GM21528 (cell line): ENCODE data around the gene FRMPD1.

ENCODE experiments used
- ATAC-seq: cut with Tn5 transposase; IDR thresholded peaks from one replicate; pipeline ENCODE4 v1.9.1; 2021; ENCODE audit warnings: mild to moderate bottlenecking, moderate library complexity; ENCODE audit not compliant: unreplicated experiment, low FRiP score

The FRMPD1 gene

DNA sequence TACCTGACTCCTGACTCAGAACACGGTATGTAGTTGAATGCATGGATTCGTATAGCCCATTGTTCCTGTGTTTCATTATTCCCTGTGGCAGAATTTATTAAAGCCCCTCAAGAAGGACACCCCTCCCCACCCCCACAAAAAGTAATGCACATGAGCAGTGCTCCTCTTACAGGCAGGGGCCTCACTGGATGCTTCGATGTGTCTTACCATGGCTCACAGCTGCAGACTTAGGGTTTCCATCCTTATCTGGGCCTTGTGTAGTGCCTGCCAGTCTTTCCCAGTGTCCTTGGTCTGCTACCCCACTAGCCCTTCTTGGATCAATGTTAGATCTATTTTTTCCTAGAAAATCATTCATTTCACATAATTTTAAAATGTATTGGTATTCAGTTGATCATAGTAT, 119.2 kb downstream of the FRMPD1 start:
- no peak for ATAC-seq

DNA sequence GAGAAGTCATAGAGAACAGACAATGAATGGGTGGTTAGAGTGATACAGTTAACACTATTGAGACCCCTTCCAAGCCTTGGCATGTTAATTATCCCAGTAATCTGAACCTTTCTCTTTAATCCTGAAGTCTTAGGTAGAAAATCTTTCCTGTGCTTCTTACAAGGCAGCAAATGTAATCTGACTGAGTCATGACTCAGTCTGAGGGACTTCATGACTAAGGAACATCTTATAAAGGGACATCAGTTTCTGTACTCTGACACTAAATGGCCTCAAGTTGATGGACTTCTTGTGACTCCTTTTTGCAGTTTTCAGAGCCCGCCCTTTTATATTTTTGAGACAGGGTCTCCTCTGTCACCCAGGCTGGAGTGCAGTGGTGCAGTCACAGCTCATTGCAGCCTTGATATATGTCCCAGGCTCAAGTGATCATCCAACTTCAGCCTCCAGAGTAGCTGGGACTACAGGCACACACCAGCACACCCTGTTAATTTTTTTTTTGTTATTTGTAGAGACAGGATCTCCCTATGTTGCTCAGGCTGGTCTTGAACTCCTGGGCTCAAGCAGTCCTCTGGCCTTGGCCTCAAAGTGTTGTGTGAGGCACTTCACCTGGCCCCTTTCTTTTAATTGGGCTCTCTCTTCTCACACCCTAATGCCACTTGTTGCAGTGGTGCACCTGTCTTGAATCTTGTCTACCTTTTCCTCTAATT, 124.6 kb downstream of the FRMPD1 start:
- ATAC-seq: no peak

GRCh38 chr9:37776328-37776727, 125.6 kb downstream of the FRMPD1 start:
- no peak for ATAC-seq

- no peak for ATAC-seq
Observed at GRCh38 chr9:37778534-37778933, 127.8 kb downstream of the FRMPD1 start.

DNA sequence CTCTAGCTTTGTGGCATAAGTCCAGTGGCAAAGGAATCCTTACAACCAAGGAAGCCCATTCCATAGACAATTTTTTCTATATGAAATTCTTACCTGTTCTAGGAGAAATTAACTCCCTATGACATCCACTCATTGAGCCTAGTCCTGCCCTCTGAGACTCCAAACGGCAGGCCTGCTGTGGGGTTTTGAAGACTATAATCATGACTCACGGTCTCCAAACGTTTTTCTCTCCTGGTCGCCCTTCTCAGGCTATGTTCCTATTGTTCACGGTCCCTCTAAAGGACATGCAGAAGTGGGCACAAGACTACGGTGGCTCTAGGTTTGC, 133.5 kb downstream of the FRMPD1 start:
- no peak for ATAC-seq

DNA sequence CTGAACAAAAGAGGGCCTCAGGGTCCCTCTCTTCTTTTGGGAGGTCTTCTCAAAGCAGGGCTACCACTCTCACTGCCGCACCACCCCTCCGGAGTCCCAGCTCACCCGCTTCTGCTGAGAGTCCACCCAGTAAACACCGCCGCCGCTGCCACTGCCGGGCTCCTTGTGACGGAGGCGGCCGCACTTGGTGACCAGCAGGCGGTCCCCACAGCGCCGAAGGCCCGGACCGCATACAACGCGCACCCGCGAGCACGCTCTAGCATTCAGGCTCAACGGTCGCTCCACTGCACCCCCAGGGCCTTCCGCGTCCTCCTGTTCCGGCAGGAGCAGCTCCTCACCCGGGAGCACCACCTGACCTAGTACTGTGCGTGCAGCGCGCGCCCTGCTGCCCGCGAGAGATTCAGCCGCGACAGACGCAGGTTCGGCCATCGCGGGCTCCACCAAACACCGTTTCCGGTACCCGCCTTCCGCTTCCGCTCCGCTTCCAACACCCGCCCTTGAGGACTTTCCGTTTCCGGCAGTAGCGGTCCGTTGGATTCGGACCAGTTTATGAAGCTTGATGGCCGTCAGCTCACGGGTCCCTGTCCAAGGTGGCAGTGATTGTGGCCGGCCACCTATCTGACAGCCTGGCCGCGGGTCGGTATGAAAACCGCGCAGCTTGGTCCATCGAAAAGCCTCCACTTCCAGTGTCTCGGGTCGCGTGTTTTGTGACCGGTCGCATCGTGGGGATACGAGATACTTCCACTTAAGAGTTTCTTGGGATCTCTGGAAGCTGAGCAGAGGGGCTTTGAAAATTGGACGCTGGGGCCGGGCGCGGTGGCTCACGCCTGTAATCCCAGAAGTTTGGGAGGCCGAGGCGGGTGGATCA, 134.1 kb downstream of the FRMPD1 start, which contains the start of gene EXOSC3:
Gene EXOSC3 (minus strand): TSS at position 449 of the 868 bp plus-strand sequence. CDS start 20 bp downstream, at position 429.
- peak; percentile 87 for ATAC-seq

DNA sequence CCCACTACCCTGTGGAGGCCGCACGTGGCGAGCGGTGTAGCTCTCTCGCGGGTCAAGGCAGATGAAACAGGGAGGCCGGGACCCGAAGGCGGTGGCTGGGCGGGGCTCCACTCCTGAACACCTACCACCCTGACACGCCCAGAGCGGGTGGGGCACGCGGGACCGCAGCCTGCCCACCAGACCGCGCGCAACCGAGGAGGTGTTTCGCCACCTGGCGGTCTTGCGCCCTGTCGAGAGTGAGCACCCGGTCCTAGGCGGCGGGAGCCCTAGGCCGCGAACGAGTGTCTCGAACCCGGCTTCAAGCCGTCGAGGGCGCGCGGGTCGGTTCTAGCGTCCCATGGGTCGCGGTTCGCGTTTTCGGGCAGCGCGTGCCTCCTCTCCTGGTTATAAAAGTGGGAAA, 136.3 kb downstream of the FRMPD1 start:
- ATAC-seq: no peak

- no peak for ATAC-seq
Observed at GRCh38 chr9:37788332-37788731, 137.6 kb downstream of the FRMPD1 start.

GRCh38 chr9:37790096-37790495, 139.3 kb downstream of the FRMPD1 start:
- no peak for ATAC-seq

GRCh38 chr9:37792122-37792521, 141.4 kb downstream of the FRMPD1 start:
- no peak for ATAC-seq

DNA sequence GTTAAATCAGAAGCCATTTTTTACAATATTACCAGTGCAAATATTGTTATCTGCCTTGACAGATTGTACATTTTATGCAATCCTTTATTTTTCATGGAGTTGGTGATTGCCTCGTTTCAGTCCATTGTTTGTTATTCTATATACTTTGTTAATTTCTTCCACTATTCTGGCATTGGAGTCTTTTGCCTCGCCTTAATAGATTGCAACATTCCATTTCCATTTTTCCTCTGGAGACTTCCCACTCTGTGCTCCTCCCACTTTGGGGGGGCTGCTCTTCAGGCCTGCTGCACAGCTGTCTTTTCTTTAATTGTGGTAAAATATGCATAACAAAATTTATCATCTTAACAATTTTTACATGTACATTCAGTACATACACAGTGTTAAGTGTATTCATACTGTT, 145.5 kb downstream of the FRMPD1 start:
- ATAC-seq: no peak
